C1 segment of cervical spinal cord (tissue), 14 donors: Measurements from ENCODE around the gene FSTL4.

Source experiments
- DNase-seq, 14 donors: peaks; one replicate each; lab custom pipeline; 2025; lab: John Stamatoyannopoulos, UW

Gene FSTL4

DNA sequence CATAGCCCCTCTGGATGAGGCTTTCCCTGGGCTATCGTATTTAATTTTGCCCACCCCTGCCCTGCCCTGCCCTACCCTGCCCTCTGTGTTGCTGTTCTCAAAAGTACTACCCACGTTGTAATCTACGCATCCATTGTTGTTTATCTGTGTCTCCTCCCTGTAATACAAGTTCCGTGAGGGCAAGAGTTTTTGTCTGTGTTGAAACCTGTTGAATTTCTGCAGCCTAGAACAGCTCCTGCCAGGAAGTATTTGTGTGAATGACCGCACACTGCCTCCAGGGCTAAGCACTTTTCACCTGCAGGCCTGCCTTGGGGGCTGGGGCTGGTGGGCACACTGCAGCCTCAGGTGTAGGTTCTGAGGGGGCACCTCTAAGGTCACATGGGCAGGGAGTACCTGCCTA, 315.7 kb downstream of the FSTL4 start:
- no peak for DNase-seq

DNA sequence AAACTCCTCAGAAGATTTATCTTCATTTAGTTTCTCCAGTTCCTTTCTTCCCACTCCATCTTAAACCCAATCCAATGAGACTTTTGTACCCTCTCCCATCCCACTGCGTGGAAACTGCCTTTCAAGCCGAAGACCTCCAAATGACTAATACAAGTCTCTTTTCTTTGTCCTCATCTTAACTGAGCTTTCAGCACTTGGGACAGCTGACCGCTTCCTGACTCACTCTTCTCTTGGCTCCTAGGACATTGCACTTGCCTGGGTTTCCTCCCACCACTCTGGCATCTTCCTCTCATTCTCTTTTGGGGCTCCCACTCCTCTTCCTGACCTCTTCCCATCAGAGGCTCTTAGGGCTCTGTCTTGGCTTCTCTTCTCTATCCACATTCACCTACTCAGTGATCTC, 316.8 kb downstream of the FSTL4 start:
- peak in 1 of 14 donors; percentile 11 for DNase-seq

DNA sequence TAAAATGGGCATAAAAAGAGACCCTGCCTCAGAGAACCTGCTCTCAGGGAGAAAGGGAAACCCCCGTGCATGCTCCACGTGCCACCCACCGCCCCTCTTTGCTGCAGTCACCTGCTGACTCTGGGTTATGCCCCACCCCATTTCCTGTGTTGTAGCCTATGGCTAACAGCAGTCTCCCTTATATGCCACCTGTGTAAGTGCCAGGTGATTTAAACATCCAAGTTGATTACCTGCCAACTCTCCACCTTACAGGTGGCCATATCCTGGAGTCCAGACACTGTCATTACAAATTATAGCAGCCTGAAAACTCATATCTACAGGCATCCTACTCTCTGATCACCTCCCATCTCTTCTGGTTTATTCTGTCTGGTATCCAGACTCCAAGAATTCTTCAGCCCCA, 318.0 kb downstream of the FSTL4 start:
- no peak for DNase-seq

DNA sequence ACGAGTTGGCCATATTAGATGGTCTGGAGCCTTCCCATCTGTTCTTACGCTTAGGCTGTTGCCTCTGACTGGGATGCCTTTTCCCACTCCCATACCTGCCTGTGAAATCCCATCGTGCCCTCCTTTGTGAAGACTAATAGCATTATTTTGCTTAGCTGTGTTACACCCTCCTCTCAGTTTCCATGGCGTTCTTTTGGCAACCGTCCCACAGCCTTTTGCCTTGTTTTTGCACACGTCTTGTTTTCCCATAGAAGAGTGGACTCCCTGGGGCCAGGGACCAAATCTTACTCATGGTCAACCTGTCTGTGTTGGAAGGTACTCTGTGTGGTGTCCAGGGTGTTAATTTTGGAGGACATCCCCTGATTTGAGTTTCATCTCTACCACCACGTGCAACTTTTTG, 318.4 kb downstream of the FSTL4 start:
- no peak for DNase-seq

DNA sequence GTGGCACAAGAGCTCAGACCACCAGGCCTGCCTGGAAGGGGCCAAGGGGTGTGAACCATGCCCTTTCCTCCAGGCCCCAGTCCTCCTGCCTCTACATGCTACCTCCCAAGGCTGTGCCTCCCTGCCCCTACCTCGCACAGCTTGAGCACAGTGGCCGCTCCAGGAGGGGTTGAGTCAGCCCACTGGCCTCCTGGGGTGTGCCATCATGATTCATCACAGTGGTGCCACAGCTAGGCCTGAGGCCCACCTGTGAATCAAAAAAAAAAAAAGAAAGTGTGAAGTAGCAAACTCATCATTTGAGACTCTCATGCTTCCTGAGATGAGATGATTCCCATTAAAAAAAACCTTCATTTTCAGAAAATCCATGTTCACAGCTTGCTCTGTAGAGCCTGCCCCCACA, 320.0 kb downstream of the FSTL4 start:
- no peak for DNase-seq

DNA sequence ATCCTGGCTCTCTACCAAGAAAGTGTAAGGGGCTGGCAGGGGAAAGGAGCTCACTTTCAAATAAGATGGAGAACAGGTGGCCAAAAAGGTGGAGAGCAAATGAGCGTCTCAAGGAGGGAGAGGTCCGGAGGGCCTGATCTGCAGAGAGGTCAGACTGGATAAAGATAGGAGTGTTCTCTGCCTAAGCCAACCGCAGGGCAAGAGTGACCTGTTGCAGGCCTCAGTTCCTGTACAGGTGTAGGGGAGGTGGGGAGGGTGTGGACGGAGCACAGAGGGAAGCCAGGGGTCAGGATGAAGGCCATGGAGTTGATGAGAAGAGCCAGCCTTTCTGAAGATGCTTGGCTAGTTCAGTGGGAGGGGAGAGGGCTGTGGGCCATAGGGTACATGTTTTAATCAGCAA, 320.8 kb downstream of the FSTL4 start:
- no peak for DNase-seq

DNA sequence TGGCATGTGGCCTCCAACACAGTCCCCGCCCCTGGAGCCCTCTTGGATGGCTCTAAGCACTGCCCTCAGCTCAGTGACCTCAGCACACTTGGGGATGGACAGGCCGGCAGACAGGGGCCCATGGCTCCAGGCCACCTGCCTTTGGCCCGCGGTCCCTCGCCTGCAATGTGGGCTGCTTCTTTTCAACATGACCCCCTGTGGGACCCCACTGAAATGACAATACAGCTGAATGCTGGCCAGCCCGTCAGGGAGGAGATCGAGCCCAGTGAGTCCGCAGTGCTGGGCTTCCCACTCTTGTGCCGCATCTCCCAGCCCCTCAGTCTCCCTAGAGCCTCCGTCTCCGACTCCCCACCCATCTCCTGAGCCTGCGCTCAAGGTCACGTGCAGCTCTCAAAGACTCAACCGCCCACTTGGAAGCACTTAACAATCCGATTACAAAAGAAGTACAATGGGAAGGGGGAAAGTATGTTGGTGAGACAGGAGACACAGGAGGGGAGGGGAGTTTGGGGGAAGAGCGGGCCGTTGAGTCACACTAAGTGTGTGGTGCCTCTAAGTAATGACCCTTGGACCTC, 321.6 kb downstream of the FSTL4 start:
- DNase-seq: no peak

DNA sequence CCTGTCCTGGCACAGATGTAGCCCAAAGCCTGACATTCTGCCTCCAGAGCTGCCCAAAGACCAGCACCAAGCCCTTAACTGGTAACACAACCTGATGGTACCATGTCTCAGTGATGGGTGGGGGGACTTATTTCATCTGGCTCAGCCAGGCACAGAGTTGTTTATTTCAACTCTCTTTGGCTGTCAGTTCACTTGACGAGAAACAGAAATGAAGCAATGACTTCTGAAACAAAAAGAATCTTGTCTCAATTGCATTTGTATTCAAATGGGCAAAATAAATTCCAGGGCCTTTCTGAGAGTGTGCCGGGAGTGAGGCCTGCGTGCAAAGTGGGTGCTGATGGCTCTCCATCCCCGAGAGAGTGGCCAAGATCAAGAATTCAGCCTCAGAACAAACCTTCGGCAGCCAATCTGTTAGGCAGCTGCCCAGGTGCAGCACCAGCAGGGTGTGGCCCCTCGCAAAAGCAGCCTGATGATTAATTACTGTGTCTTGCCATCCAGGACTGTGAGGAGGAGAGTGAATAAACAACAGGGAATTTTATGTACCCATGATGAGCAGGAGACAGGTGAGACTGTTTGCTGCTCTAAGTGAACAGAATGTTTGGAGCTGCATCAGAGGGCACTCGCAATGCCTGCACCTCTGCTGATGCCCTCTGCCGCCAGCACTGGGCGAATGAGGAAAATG, 322.5 kb downstream of the FSTL4 start:
- peak in 5 of 14 donors; percentile 8 to 49 (median 31) for DNase-seq

DNA sequence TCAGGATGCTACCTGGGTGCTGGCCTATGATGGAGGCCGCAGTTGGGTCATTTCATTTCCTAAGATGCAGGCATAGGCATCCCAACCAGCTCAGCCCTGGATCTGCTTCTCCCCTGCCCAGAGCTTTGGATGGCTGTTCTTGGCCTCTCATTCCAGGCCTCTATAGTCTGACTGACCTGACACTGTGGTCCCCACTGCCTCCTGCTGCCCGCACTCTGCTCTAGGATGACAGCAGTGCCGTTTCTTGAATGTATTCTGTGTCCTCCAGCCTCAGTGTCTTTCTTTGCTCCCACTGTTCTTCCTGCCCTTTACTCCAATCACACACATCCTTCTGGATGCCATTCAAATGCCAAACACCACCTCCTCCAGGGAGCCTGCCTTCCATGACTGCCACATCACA, 324.8 kb downstream of the FSTL4 start:
- DNase-seq: peak in 7 of 14 donors; percentile 7 to 45 (median 16)

DNA sequence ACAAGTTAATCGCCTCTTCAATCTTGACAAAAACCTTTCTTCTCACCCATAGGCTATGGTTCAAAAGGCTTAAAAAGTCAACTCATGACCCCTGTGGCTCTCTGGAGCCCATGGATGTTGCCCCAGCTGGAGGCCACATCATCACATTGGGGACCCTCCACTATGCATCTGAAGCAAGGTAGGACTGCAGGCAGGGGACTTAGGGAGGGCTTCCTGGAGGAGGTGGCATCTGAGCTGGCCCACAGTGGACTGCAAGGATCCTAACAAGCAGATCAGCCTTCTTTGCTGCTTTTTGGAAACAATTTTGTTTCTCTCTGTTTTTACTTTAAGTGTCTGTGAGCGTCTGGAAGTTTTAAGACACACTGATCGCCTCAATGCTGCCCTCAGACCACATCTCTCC, 325.9 kb downstream of the FSTL4 start:
- DNase-seq: no peak

DNA sequence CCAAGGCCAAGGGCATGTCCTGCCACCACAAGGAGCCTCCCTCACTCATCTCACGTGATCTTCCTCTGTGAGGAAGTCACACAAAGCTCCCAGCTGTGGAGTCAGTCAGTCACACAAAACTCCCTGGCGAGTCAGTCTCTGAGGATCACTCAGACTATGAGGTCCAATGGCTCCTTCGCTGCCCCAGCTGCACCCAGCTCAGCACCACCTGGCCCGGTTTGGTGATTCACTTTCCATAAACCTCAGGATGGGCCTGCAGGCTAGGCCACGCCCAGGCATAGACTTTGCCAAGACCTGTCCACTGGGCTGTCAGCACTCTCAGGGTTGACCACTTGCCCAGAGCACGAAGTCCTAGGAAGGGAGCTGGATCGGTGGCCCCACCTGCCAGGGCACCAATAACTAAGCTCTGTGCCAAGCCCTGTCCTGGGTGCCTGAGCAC, 326.7 kb downstream of the FSTL4 start:
- no peak for DNase-seq

DNA sequence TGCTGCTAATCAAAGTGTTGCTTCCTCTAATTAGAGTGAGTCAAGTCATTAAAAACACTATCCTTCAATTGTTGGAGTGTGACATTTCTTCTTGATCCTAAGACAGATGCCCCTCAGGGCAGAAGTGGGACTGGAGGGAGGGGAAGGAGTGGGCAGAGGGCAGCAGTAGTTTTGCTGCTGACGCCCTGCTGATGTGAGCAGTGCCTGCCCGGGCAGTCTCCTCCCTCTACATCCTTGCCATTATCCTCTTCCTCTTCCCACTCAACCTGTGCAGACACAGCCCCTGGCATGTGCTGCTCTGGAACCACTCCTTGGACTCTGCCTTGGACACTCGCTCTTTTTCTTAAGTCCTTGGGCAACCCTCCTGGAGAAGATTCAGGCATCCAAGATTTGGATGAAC, 328.0 kb downstream of the FSTL4 start:
- DNase-seq: no peak

DNA sequence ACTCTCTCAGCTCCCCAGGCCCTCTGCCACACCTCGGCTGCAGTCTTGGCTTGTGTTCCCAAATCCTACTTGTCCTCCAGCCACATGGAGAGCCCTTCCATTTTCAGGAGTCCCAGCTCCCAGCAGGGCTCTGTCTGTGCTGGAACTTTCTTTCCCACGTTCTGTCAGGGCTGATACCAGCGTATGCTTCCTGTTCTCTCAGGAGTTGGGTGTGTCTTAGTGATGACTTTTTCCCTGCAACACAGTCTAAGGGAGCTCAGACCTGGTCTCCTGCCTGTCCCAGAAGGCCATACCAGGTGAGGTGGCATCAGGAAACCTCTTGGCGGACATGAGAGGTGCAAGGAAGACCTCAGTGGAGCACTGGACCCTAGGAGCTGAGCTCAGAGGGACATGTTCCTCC, 334.0 kb downstream of the FSTL4 start:
- no peak for DNase-seq

DNA sequence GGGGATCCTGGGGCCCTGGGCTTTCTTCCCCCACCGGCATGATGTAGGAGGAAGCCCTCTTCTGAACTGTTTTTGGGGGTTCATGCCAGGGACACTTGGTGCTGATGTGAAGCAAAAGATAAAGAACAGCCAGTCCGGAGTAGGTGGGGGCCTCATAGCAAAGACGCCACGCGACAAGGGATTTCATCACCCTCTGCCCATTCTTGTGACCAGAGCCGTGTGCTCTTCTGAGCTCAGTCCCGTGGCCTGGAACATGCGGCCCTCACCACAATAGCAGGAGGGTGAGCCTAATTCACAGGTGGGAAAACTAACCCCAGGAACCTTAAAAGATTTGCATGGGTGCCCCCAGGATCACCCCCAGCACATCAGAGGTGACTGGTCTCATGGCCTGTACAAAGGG, 334.6 kb downstream of the FSTL4 start:
- DNase-seq: no peak

DNA sequence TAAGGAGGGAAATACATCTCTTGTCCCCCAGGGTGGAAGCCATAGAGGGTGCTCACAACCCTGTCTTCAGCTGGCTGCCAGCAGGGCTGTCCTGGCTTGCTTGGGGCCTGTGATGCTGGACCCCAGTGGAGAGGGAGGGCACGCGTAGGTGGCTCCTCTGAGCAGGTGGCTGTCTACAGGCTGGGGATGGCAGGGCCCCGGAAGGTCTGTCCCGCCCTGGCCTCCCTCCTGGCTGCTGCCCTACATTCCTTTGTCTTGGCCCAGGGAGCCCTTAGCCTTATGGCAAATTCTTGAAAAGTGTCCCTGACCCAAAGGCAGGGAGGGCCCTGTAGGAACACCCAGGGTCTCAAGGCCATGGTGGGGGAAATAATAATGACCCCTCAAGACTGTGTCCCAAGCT, 336.2 kb downstream of the FSTL4 start:
- no peak for DNase-seq

DNA sequence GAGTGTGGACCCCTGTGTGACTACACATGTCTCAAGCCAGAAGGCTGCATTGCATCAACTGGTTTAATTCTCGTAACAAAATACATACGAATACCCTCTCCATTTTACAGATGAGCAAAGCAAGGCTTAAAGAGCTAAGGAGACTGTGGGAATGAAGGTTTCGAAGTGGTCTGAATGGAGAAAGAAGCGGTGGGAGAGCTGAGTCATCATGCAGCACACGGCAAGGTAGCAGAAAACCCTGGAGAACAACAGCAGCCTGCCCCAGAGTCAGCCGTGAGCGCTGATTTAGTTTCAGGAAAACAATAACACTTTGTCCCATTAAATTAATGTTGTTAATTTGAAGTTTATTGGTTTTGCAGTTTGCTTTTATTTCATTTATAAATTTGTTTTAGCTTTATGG, 336.7 kb downstream of the FSTL4 start:
- no peak for DNase-seq

DNA sequence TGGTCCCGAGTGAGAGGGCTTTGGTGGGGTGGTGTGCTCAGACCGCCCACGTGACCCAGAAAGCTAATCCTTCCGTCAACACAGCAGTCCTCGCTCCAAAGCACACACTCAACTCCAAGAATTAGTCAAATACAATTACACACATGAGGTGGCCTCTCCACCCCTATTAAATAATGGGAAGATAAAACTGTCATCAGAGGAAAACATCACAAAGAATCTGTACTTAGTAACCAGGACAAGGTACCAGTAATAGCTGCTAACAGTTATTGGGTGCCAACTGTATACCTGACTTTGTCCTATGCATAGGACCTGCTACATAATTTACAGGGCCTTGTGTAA, 337.8 kb downstream of the FSTL4 start:
- no peak for DNase-seq

DNA sequence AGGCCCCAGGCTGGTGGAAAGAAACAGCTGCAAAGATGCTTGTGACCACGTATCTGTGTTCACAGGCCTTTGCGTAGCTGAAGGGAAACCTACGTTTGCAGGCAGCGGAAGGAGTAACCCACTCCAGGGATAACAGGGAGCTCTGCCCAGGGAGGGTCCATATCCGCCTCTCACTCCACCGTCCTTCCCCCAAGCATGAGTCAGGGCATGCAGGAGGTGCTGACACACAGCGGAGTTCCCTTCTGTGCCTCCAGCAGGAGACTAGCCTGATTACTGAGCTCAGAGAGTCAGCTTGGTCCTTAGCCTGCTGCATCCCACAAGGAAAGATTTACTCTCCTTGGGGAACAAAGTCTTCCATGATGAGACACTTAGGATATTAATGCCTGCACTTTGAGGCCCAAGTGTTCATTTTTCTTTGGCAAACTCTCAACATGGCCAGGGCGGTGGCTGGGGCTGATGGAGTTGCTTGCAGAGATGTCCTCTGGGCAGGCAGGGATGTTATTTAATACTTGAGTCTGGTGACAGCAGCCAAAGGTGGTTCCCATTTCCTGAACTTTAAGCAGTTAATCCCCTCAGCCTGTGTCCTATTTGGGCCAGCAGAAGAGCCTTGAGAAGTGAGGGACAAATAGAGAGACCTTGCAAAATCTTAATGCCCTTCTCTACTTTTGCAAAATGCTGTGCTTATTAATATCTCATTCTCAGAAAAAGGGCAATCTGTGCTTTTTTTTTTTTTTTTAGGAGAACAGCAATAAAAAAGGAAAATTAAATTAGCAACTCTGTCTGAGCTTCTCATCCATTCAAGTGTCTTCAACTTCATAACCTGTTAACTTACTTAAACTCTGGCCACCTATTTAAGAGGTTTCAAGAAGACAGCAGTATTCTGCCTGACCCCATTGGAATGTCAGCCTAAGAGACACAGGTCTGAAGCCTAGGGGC, 338.4 kb downstream of the FSTL4 start:
- no peak for DNase-seq

DNA sequence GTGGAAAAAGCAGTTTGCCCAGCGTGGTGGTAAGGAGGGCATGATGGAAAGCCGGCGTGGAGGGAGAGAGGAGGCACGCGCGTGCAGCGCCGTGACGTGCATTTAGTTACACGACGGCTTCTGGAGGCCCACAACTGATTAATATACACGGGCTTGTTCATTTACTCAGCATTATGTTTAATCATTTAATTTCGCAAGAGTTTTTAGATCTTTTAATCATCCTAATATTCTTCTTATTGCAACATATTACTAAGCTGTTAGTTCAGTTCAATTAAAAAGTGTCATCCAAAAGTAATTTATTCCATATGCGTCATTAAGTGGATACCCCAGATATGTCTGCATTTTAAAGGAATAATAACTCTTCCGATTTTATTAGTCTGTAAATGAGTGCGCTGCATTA, 340.0 kb downstream of the FSTL4 start:
- DNase-seq: no peak

DNA sequence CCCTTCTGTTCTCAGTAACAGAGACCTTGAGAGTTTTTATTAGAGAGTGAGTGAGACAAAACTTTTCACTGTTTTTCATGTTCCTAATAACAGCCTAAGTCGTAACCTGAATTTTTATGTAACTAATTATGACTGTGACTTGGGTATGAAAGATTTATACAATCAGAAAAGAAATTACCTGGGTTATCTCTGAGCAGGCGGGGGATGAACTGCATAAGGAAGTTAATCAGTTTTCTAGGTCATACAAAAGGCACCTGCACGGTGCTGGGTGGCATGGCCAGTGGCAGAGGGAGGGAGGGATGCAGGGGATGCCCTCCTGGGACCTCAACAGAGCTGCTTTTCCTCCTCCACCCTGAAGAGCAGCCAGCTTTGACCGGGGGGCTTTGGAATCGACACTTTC, 340.7 kb downstream of the FSTL4 start:
- no peak for DNase-seq

DNA sequence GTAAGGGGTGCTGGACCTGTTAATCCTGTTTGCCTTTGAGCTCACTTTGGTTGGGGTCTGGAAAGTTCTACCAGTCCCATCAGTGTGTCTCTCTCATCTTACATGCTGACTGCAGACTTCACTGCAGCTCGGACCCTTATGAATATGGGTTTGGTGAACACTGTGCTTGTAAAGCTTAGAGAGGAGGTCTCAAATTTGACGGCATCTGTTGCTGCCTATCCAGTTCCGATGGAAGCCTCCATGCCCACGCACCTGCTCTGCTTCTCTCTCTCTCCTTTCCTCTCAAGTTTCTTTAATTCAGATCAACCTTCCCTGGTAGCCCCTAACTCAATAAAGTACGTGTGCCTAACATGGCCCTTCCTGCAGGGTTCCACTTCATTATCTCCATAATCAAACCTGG, 342.6 kb downstream of the FSTL4 start:
- DNase-seq: no peak

DNA sequence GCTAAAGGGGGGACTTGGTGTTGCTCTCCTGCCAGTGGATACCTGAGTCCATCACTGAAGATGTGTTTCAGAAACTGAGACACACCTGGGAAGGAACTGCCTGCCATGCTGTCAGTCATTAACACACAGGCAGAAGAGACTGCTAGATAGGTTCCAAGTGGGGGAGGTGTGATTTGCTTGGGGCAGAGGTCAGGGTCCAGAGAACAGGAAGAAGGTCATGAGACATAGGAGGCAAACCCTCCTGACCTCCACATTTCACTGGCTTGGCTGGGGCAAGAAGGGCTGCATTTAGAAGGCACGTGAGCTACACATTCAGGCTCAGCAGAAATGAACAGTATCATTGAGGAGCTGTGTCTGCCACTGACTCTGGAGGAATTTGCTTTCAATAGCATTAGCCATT, 344.7 kb downstream of the FSTL4 start:
- DNase-seq: no peak

DNA sequence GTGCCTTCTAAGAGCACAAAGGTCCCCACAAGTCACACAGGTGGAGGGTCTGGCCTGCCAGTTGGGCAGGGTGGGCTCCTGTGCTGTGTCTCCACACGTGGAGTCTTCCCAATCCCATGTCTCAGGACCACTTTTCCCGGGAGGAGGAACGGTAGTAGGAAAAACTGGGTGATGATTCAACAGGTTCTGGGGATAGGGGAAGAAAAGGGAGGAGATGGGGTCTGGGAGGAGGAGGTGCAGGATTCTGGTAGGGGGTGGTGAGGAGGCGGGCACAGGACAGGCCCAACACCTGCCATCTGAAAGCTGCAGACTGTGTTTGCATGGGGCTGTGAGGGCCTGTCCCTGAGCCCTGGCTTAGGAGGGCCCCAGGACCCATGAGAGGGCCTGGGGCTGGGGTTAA, 345.4 kb downstream of the FSTL4 start:
- DNase-seq: no peak
